Measurements from ENCODE around the gene NMRK1. TPM values are rescaled to one million over a fixed set of nuclear protein-coding genes. Genes with fewer than 3 reads are reported as not detected.

NMRK1 gene
- total and polyA plus RNA-seq, 2 donors (not counting 3 experiments of a cell fraction or from before 2014, with no cell fraction given), result 24.3 to 32.6 TPM

DNA sequence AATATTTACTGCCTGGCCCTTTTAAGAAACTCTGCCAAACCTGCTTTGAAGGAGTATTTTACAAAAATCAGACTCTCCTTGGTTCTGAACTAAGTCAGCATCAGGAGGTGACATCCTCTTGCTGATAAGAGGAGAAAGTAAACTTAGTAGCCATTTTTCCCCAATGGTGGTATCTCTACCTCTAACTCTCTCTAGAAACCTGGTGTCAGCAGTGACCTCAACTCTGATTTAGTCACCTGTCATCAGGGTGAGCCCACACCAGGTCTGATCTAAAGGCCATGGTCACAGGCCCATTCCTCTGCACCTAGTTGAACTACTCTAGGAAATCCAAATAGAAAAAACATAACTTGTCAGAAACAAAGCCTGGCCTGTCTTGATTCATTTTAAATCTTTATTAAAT is 64.1 kb downstream of the NMRK1 start:
- no peak overlapping the region for H3K27ac ChIP-seq (ENCODE audit: insufficient read depth, low read depth, low read length)
- FAIRE-seq, result no peak
- no peak for DNase-seq (ENCODE audit: low read depth, low spot score)
- ChIA-PET CTCF (interaction anchor here (0.7 to 1.8 kb wide), 3 partner anchors 12 to 250 kb away, joined by 3 to 5 read pairs (median 4); no protein-coding TSS in a partner anchor), POLR2A (no interaction called here)
- no peak for TF ChIP-seq GATA2 (IDR thresholded peaks at IDR 0.05; ENCODE audit: insufficient read depth, insufficient read length, low read depth, low read length)
- no peak for TF ChIP-seq POLR2A (IDR thresholded peaks at IDR 0.05; ENCODE audit: low read depth, low read length)
- no peak for TF ChIP-seq MYC (IDR thresholded peaks at IDR 0.05; ENCODE audit: low read depth, low read length)
- TF ChIP-seq, protein P1, sequence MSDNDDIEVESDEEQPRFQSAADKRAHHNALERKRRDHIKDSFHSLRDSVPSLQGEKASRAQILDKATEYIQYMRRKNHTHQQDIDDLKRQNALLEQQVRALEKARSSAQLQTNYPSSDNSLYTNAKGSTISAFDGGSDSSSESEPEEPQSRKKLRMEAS (IDR thresholded peaks at IDR 0.05; ENCODE audit: insufficient read depth, insufficient read length), result no peak
- TF ChIP-seq, protein P2, sequence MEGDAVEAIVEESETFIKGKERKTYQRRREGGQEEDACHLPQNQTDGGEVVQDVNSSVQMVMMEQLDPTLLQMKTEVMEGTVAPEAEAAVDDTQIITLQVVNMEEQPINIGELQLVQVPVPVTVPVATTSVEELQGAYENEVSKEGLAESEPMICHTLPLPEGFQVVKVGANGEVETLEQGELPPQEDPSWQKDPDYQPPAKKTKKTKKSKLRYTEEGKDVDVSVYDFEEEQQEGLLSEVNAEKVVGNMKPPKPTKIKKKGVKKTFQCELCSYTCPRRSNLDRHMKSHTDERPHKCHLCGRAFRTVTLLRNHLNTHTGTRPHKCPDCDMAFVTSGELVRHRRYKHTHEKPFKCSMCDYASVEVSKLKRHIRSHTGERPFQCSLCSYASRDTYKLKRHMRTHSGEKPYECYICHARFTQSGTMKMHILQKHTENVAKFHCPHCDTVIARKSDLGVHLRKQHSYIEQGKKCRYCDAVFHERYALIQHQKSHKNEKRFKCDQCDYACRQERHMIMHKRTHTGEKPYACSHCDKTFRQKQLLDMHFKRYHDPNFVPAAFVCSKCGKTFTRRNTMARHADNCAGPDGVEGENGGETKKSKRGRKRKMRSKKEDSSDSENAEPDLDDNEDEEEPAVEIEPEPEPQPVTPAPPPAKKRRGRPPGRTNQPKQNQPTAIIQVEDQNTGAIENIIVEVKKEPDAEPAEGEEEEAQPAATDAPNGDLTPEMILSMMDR (IDR thresholded peaks at IDR 0.05; ENCODE audit: extremely low read depth in 1 of 2, insufficient read depth in 1 of 2, low read depth in 1 of 2, low read length in 2 of 2), result no peak
- no peak for TF ChIP-seq POLR2AphosphoS5 (IDR thresholded peaks at IDR 0.05; ENCODE audit: insufficient read depth, low read depth, low read length)
- TF ChIP-seq EZH2 (IDR thresholded peaks at IDR 0.05; ENCODE audit: borderline replicate concordance, low read depth, low read length, severe bottlenecking), result no peak
- TF ChIP-seq JUN (IDR thresholded peaks at IDR 0.05; ENCODE audit: borderline replicate concordance, insufficient read depth, insufficient read length, low read depth), result no peak
- TF ChIP-seq FOS (IDR thresholded peaks at IDR 0.05; ENCODE audit: borderline replicate concordance, insufficient read depth, low read length), result no peak
- no peaks in the 10 kb centered on the region for H4K20me1 ChIP-seq (replicated peaks; ENCODE audit: control insufficient read depth, extremely low read depth, insufficient read depth, low read length)
- H2AFZ ChIP-seq (ENCODE audit: low read depth, low read length), result no peak overlapping the region
- no peaks in the 10 kb centered on the region for H3K36me3 ChIP-seq (ENCODE audit: control insufficient read depth in 2 of 2, extremely low read depth in 1 of 2, insufficient read depth in 2 of 2, low read length in 2 of 2)
- H3K9me1 ChIP-seq (replicated peaks; ENCODE audit: control insufficient read depth, extremely low read depth, insufficient read depth, low read length), result no peaks in the 10 kb centered on the region
- H3K4me1 ChIP-seq (ENCODE audit: control insufficient read depth, extremely low read depth, insufficient read depth, low read length), result peaks cover 9% of the 10 kb centered on the region
- intact Hi-C loops (cut with micrococcal nuclease) (loop anchor here (10.0 kb wide), 1 partner anchor 871 kb away; the partner anchor contains the start of gene PCSK5), dilution Hi-C loops (cut with MboI; ENCODE audit: extremely low pct_ligation_motif_present, low sequenced_read_pairs) (no loop called here)
- no peaks in the 10 kb centered on the region for H3K9me3 ChIP-seq (replicated peaks; ENCODE audit: control insufficient read depth, insufficient read depth, low read length)
- H3K9ac ChIP-seq (replicated peaks; ENCODE audit: extremely low read depth, insufficient read depth, low read length), result no peak overlapping the region
- H3K4me3 ChIP-seq (replicated peaks in 1 of 3; ENCODE audit: insufficient read depth in 1 of 3, low read depth in 1 of 3, low read length in 3 of 3), result no peak overlapping the region
- no peak overlapping the region for H3K4me2 ChIP-seq (ENCODE audit: insufficient read depth, low read length)
- H3K79me2 ChIP-seq (ENCODE audit: control insufficient read depth, insufficient read depth, low read length), result peaks cover 44% of the 10 kb centered on the region
- H3K27me3 ChIP-seq (ENCODE audit: control insufficient read depth in 2 of 2, insufficient read depth in 2 of 2, low read length in 2 of 2), result no peaks in the 10 kb centered on the region
- BruUV-seq (replicated peaks), result no TSS peak

All from endothelial cell of umbilical vein (primary cell).